Activated CD8-positive, alpha-beta T cell treated with anti-CD3 and anti-CD28 coated beads for 36 hours (primary cell): ENCODE results near the gene ATP6V0E1. TPM values are rescaled to one million over a fixed set of nuclear protein-coding genes. Genes with fewer than 3 reads are reported as not detected.

Experiments
- ATAC-seq: fragments of 200-7000 bp; cut with Tn5 transposase; one replicate; pipeline ENCODE4 v1.10.0; 2021; ENCODE audit warnings: mild to moderate bottlenecking, moderate library complexity
- CTCF ChIA-PET: fragments of 350-600 bp; sonication (Branson Sonifier 250); formaldehyde crosslinking; loops from one replicate; lab custom pipeline; 2021; ENCODE audit warnings: antibody characterized with exemption; lab: Charles Lee
- POLR2A ChIA-PET: fragments of 350-600 bp; sonication (Branson Sonifier 250); formaldehyde crosslinking; loops from one replicate; lab custom pipeline; 2021; ENCODE audit warnings: antibody characterized with exemption; lab: Charles Lee
- DNase-seq: peaks from one replicate; pipeline ENCODE4 v3.0.0-alpha.2; 2020
- H3K27ac Mint-ChIP-seq: one replicate; pipeline ENCODE4 v1.8.0; 2021; ENCODE audit warnings: mild to moderate bottlenecking, mixed read lengths
- H3K27me3 Mint-ChIP-seq: one replicate; pipeline ENCODE4 v1.8.0; 2021; ENCODE audit warnings: mixed read lengths
- H3K36me3 Mint-ChIP-seq: one replicate; pipeline ENCODE4 v1.8.0; 2021; ENCODE audit warnings: low read depth, mixed read lengths
- H3K4me1 Mint-ChIP-seq: one replicate; pipeline ENCODE4 v1.8.0; 2021; ENCODE audit warnings: low read depth, mixed read lengths
- H3K4me3 Mint-ChIP-seq: one replicate; pipeline ENCODE4 v1.8.0; 2021; ENCODE audit warnings: mild to moderate bottlenecking, moderate library complexity, mixed read lengths
- H3K9me3 Mint-ChIP-seq: one replicate; pipeline ENCODE4 v1.8.0; 2021; ENCODE audit warnings: mixed read lengths
- intact Hi-C: fragments of 100-400 bp; cut with micrococcal nuclease; formaldehyde crosslinking; loops from one replicate; pipeline ENCODE4 v1.10.0; 2022
- total RNA-seq, 2 experiments: library from RNA; stranded (reverse); gene quantifications; one replicate each; pipeline ENCODE4 v1.2.3, GENCODE V29; 2021
- TF ChIP-seq, protein P1 (sequence below): fragments of 200-600 bp; IDR thresholded peaks from one replicate; pipeline ENCODE4 v1.8.0; 2022; ENCODE audit warnings: antibody characterized with exemption, mild to moderate bottlenecking

Gene ATP6V0E1
- total RNA-seq, 2 experiments from 2014 or later: 68.0 to 79.8 TPM

GRCh38 chr5:173001229-173001841 is 17.8 kb downstream of the ATP6V0E1 start:
- TF ChIP-seq, protein P1, sequence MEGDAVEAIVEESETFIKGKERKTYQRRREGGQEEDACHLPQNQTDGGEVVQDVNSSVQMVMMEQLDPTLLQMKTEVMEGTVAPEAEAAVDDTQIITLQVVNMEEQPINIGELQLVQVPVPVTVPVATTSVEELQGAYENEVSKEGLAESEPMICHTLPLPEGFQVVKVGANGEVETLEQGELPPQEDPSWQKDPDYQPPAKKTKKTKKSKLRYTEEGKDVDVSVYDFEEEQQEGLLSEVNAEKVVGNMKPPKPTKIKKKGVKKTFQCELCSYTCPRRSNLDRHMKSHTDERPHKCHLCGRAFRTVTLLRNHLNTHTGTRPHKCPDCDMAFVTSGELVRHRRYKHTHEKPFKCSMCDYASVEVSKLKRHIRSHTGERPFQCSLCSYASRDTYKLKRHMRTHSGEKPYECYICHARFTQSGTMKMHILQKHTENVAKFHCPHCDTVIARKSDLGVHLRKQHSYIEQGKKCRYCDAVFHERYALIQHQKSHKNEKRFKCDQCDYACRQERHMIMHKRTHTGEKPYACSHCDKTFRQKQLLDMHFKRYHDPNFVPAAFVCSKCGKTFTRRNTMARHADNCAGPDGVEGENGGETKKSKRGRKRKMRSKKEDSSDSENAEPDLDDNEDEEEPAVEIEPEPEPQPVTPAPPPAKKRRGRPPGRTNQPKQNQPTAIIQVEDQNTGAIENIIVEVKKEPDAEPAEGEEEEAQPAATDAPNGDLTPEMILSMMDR: no peak
- POLR2A ChIA-PET: interaction anchor here (0.7 to 0.8 kb wide), 2 partner anchors 14 to 18 kb away, joined by 3 read pairs; partner anchors contain the start of gene ATP6V0E1
- intact Hi-C loops: no loop called here
- Mint-ChIP-seq H3K4me3 (peak overlapping the region; percentile 39), H3K27me3 (no peaks in the 10 kb centered on the region), H3K36me3 (peaks cover 18% of the 10 kb centered on the region), H3K9me3 (no peaks in the 10 kb centered on the region), H3K27ac (peak overlapping the region; percentile 82), H3K4me1 (peaks cover 70% of the 10 kb centered on the region)
- DNase-seq (peak; percentile 59), ATAC-seq (peak; percentile 77)
- CTCF ChIA-PET: interaction anchor here (0.5 to 2.7 kb wide), 4 partner anchors 9 to 39 kb away, joined by 3 to 8 read pairs (median 4); partner anchors contain the start of gene ATP6V0E1

- intact Hi-C loops: no loop called here
These were observed 19.8 kb downstream of the ATP6V0E1 start for GRCh38 chr5:173003360-173003759.

DNA sequence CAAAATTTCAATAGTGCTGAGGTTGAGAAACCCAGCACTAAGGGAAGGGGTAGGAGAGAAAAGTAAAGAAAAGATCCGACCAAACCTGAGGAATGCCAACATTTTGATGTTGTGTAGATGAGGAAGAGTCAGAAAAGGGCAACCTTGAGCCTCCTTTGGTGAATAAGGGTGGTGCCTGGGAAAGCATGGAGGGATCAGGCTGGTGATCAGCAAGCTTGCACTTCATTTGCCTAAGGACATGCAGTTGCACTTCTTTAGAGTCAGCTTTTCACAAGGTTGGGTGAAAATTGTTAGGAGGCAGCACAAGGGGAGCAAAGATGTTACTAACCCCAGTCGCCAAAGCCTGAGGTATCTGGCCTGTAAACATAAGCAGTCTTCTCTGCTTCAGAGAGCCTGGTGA is 20.4 kb downstream of the ATP6V0E1 start:
- ATAC-seq: no peak
- Mint-ChIP-seq H3K27ac (no peak overlapping the region), H3K36me3 (peaks cover 7% of the 10 kb centered on the region), H3K4me1 (peaks cover 71% of the 10 kb centered on the region), H3K4me3 (no peak overlapping the region), H3K27me3 (no peaks in the 10 kb centered on the region), H3K9me3 (no peaks in the 10 kb centered on the region)
- intact Hi-C loops: no loop called here
- no peak for DNase-seq
- ChIA-PET POLR2A (interaction anchor here (0.7 to 1.0 kb wide), 2 partner anchors 54 to 59 kb away, joined by 3 read pairs; no protein-coding TSS in a partner anchor), CTCF (interaction anchor here (1.1 kb wide), 1 partner anchor 22 kb away, joined by 3 read pairs; no protein-coding TSS in a partner anchor)
- TF ChIP-seq, protein P1: no peak

More at GRCh38 chr5:173003360-173003759, 19.8 kb downstream of the ATP6V0E1 start:
- Mint-ChIP-seq H3K4me3 (no peak overlapping the region), H3K9me3 (no peaks in the 10 kb centered on the region), H3K27ac (no peak overlapping the region), H3K36me3 (peaks cover 7% of the 10 kb centered on the region), H3K4me1 (peaks cover 72% of the 10 kb centered on the region), H3K27me3 (no peaks in the 10 kb centered on the region)
- CTCF ChIA-PET: interaction anchor here (1.1 to 2.7 kb wide), 3 partner anchors 20 to 37 kb away, joined by 3 to 8 read pairs (median 4); partner anchors contain the start of gene ATP6V0E1
- no peak for ATAC-seq
- POLR2A ChIA-PET: interaction anchor here (1.0 kb wide), 1 partner anchor 60 kb away, joined by 3 read pairs; no protein-coding TSS in a partner anchor
- TF ChIP-seq, protein P1: no peak
- DNase-seq: no peak

DNA sequence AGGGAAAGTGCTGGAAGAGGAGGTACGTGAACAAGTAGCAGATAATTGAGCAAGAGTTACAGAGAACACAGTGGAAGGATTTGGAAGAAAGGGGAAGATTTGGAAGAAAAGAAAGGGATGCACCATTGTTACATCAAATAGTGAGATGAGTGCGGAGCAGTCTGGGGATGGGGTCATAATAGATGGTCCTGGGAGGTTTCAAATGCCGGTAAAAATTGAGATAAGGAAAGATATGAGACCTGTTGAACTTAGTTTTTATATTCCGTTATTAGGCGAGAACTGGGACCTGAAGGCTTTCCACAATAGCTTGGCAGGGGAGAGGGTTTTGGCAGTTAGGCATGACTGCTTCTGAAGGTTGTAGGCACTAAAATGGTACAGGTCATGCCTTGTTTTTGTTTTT is 20.9 kb downstream of the ATP6V0E1 start:
- intact Hi-C loops: no loop called here
- Mint-ChIP-seq H3K9me3 (no peaks in the 10 kb centered on the region), H3K4me1 (peaks cover 71% of the 10 kb centered on the region), H3K27me3 (no peaks in the 10 kb centered on the region), H3K27ac (peak overlapping the region; percentile 8), H3K4me3 (no peak overlapping the region), H3K36me3 (peaks cover 7% of the 10 kb centered on the region)
- ATAC-seq (no peak), DNase-seq (no peak)
- POLR2A ChIA-PET: interaction anchor here (0.7 kb wide), 1 partner anchor 53 kb away, joined by 3 read pairs; no protein-coding TSS in a partner anchor
- TF ChIP-seq, protein P1: no peak
- CTCF ChIA-PET: interaction anchor here (1.1 kb wide), 1 partner anchor 22 kb away, joined by 3 read pairs; no protein-coding TSS in a partner anchor
